ENCODE measurements around the gene AREL1.

Gene AREL1

GRCh38 chr14:74655599-74656395 lies 57.1 kb downstream of the AREL1 start:
- intact Hi-C loops (cut with DNase I; ENCODE audit: low total_unique reads), result no loop called here
- no peaks in the 10 kb centered on the region for H3K9me3 ChIP-seq
- no peak for TF ChIP-seq CTCF (IDR thresholded peaks at IDR 0.05)
- H3K4me3 ChIP-seq, result no peak overlapping the region
- H3K27ac ChIP-seq, result peak overlapping the region; percentile 44 to 65
- H3K4me1 ChIP-seq, result peaks cover 0 to 71% (median 54%) of the 10 kb centered on the region in 4 donors
- no peak for DNase-seq
- peaks cover 0 to 5% (median 4%) of the 10 kb centered on the region in 3 donors for H3K36me3 ChIP-seq
- H3K27me3 ChIP-seq, result no peaks in the 10 kb centered on the region

- Histone ChIP-seq H3K9me3 (no peaks in the 10 kb centered on the region), H3K27ac (peak overlapping the region; percentile 44 to 65), H3K36me3 (peaks cover 0 to 5% (median 0%) of the 10 kb centered on the region in 3 donors), H3K4me3 (no peak overlapping the region), H3K4me1 (peaks cover 0 to 67% (median 47%) of the 10 kb centered on the region in 4 donors), H3K27me3 (no peaks in the 10 kb centered on the region)
- DNase-seq, result peak in 1 of 2 donors; percentile 64
- TF ChIP-seq CTCF (IDR thresholded peaks at IDR 0.05), result no peak
- intact Hi-C loops (cut with DNase I; ENCODE audit: low total_unique reads), result no loop called here
These were observed 57.9 kb downstream of the AREL1 start for GRCh38 chr14:74654931-74655330.

GRCh38 chr14:74653386-74654138 lies 59.3 kb downstream of the AREL1 start:
- Histone ChIP-seq H3K36me3 (peaks cover 0 to 5% (median 0%) of the 10 kb centered on the region in 3 donors), H3K27ac (peak overlapping the region; percentile 44 to 65), H3K4me3 (no peak overlapping the region), H3K4me1 (peaks cover 4 to 67% (median 55%) of the 10 kb centered on the region in 4 donors), H3K27me3 (no peaks in the 10 kb centered on the region), H3K9me3 (no peaks in the 10 kb centered on the region)
- peak in 1 of 2 donors; percentile 63 for DNase-seq
- TF ChIP-seq CTCF (IDR thresholded peaks at IDR 0.05), result no peak
- intact Hi-C loops (cut with DNase I; ENCODE audit: low total_unique reads), result no loop called here

GRCh38 chr14:74652541-74652940 lies 60.3 kb downstream of the AREL1 start:
- peak overlapping the region; percentile 10 to 65 for H3K27ac ChIP-seq
- no peak overlapping the region for H3K4me3 ChIP-seq
- peaks cover 0 to 5% (median 0%) of the 10 kb centered on the region in 3 donors for H3K36me3 ChIP-seq
- intact Hi-C loops (cut with DNase I; ENCODE audit: low total_unique reads), result no loop called here
- DNase-seq, result peak in 1 of 2 donors; percentile 62
- H3K9me3 ChIP-seq, result no peaks in the 10 kb centered on the region
- no peaks in the 10 kb centered on the region for H3K27me3 ChIP-seq
- no peak for TF ChIP-seq CTCF (IDR thresholded peaks at IDR 0.05)
- peaks cover 4 to 72% (median 65%) of the 10 kb centered on the region in 4 donors for H3K4me1 ChIP-seq

- H3K4me3 ChIP-seq, result no peak overlapping the region
- H3K9me3 ChIP-seq, result no peaks in the 10 kb centered on the region
- intact Hi-C loops (cut with DNase I; ENCODE audit: low total_unique reads), result no loop called here
- no peaks in the 10 kb centered on the region for H3K27me3 ChIP-seq
- H3K4me1 ChIP-seq, result peaks cover 4 to 75% (median 69%) of the 10 kb centered on the region in 4 donors
- no peaks in the 10 kb centered on the region for H3K36me3 ChIP-seq
- peak in 1 of 2 donors; percentile 25 for DNase-seq
- no peak for TF ChIP-seq CTCF (IDR thresholded peaks at IDR 0.05)
- peak overlapping the region in 1 of 2 donors; percentile 3 for H3K27ac ChIP-seq
These were observed 61.8 kb downstream of the AREL1 start for GRCh38 chr14:74650927-74651686.
